ENCODE measurements around the gene SPG21.

Gene SPG21

DNA sequence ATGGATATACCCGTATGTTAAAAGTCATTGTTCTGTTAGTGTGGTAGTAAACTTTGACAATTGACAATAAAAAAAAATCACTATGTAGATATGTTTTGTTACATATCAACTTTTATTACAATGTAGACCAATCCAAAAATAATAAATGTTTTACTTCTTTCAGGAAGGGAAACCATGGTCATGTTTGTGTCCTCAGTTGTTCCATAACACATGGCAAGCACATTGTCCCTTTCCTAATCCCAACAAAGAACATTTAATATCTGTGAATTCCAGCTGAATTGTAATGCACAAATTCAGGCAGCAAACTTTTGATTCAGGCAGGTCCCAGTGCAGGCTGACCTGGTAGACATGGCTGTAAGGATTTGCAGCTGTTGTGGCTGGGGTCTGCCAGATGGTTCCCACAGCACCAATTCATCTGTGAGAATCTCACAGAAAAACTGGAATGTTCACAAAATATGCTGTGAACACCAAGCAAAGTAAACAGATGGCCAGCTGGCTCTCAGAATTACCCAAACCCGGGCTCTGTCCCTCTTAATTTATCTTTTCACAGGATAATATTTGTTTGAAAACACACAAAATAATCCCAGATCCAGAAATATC lies 1.9 kb upstream of the SPG21 start:
- no peak for DNase-seq (ENCODE audit: low spot score)

DNA sequence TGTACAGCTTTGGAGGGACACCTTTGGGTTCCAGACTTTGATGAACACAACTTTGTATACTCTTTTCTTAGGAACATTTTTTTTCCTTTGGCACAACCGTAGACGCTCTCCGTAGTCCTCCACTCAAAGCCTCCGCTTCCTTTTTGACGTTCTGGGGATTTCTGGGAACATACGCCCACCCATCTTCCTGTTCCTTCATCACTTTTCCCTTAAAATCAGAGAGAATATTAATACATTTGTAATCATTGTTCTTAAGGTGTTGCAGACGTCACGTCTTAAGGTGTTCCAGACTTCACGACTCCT lies 405 bp upstream of the SPG21 start:
- DNase-seq (ENCODE audit: low spot score) = no peak

DNA sequence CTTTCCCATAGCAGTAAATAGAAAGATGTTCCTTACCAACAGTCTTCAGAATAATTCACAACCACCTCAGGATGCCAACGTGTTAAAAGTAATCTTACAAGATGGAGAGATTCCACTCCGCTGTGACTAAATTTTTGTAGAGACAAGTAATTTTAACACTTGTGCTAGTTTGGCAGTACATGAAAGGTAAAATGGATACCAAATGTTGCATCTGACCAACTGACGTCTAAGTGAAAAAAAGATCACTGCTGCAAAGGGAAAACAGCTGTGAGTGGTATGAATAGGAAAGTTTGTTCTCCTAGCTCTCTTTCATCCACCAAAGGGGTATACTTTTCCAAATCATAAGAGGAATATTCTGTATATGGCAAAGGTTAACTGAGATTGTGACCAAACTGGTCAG lies 2.6 kb downstream of the SPG21 start:
- no peak for DNase-seq (ENCODE audit: low spot score)

DNA sequence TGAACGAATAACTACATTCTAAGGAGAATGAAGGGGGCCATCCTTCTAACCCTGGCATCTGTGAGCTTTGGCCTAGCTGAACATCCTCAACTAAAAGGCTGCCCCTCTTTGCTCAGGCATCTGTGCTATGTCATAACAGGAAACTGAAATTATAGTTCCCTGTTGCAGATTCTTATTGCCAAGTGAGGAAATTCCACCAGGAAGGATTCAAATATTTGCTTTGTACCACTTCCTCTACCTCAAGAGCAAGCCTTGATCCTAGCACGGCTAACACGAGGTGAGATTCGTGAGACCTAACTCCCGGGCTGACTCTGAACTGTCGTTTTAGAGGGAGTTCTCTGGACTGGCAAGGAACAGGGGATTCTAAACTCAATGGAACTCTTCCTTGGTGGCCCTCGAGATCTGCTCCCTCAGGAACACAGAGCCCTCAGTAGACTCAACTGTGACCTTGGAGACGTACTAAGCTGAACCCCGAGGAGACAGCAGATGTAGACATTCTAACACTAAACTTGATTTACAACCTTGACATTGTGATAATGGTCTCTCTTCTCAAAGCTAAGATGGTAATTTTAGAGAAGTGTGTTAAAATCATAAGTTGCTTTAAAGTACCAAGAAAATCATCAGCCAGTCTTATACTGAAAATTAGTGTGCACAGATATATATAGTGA lies 4.2 kb downstream of the SPG21 start:
- DNase-seq (ENCODE audit: low spot score) = no peak

DNA sequence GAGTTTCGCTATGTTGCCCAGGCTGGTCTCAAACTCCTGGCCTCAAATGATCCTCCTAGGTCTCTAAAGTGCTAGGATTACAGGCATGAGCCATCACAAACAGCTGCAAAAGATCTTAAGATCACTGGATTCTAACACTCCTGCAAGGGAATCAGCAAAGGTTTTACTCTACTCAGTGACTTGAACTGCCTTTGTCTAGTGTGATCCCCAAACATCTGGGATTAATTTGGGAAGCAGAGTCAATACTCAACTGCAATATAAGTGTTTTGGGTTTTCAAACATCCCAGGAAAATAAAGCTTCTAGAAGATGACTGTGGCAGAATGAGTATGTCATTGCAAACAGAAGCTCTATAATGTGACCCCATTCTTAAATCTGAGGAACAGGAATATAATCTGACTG lies 7.2 kb downstream of the SPG21 start:
- no peak for DNase-seq (ENCODE audit: low spot score)

DNA sequence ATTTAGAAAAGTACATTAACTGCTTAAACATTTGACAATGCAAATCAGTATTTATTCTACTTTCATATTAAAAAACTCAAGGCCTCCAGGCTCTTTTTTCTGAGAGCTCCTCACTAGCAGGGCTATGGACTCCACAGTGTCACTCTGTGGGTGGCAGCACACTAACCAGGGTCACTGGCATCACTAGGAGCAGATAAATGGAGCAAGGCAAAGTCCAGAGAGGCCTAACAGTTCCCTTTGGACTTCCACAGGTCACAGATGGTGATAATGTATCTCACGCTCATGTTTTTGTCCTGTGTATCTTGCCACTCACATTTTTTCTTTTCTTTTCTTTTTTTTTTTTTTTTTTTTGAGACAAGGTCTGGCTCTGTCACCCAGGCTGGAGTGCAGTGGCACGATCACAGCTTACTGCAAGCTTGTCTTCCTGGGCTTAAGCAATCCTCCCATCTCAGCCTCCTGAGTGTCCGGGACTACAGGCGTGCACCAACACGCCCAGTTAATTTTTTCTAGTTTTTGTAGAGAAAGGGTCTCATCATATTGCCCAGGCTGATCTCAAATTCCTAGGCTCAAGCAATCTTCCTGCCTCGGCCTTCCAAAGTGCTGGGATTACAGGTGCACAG lies 7.8 kb downstream of the SPG21 start:
- no peak for DNase-seq (ENCODE audit: low spot score)

DNA sequence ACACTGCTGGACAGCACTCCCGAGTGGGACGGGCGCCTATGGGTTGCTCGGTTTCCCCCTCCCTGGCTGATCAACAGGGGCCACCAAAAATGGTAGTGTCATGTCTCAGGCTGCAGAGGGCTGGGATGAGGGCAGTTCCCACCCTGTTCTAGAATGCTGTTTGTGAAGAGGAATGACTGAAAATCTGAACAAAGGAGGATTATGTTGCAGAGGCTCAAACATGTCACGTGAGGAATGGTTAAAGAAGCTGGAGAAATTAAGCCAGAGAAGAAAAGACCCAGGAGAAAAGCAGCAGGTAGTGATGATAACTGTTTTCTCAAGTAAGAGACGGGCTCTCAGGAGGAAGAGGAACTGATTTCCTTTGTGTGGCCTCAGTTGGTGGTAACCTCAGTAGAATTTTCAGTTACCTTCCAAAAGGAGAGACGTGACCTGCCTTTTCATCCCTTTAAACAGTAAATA lies 10.4 kb downstream of the SPG21 start:
- DNase-seq (ENCODE audit: low spot score) = no peak

DNA sequence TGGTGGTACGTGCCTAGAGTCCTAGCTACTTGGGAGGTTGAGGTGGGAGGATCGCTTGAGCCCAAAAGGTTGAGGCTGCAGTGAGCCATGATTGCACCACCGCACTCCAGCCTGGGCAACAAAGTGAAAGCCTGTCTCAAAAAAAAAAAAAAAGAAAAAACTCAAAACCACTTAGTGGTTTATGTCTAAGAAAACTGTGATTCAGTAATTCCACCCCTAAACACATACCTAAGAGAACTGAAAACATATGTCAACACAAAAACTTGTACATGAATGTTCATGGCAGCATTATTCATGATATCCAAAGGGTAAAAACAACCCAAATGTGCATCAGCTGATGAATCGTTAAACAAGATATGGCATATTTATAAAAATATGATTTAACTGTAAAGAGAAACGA lies 14.3 kb downstream of the SPG21 start:
- DNase-seq (ENCODE audit: low spot score) = no peak

DNA sequence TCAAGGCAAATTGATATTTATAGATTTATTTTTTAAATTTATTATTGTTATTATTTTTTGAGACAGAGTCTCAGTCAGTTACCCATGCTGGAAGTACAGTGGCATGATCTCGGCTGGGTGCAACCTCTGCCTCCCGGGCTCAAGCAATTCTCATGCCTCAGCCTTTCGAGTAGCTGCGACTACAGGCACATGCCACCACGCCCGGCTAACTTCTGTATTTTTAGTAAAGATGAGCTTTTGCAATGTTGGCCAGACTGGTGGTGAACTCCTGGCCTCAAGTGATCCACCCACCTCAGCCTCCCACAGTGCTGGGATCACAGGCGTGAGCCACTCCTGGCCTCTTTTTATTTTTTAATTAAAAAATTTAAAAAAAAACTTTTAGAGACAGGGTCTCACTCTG lies 19.0 kb downstream of the SPG21 start:
- no peak for DNase-seq (ENCODE audit: low spot score)

DNA sequence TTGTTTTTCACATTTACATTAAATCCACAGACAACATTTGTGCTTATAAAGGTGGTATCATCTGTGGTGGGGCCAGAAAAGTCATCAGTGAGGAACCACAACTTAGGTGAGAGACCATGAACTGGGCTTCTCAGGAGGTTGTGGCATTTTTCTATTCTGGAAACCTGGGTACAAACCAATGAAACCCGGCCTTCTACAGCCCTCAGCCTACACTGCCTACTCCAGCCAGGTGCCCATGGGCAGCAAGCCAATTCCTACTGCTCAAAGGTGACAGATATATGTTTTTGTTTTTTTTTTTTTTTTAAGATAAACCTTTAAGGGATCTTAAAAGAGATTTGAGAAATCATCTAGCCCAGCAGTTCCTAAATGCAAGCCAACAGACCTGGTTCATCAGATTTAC lies 20.3 kb downstream of the SPG21 start:
- no peak for DNase-seq (ENCODE audit: low spot score)

DNA sequence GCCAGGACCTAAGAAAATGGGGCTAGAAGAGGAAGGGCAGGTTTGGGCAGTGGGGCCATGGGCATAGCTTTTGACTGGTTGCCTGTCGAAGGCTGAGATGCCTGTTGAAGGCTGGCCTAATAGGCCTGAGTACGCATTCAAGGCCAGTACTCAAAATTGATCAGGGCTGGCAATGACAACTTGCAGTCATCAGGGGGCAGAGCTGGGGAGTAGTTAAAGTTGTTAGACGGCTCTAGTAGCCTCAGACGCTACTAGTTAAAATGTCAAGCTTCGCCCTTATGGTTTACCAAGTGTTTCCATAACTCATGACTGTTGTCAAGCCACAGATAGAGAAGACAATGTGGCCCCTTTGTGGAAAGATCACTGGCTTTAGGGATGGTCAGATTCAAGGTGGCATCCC lies 28.7 kb downstream of the SPG21 start:
- DNase-seq (ENCODE audit: low spot score) = no peak

DNA sequence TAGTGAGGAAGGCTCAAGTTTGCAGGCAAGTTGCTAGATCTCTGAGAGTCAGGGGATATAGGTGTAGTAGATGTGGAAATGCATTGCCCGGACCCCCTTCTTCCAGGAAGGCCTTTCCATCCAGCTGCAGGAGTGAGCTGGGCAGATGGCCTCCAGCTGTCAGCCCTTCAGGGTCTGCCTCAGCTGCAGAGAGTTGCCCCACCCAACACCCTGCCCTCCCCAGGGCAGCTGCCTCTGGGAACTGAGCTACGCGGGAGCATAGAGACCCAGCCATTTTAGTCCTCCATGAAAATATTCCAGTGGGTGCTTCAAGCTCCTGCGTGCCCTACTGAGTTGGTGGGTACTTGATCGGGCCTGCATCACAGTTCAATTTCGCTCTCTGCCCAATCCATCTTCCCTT lies 29.6 kb downstream of the SPG21 start:
- no peak for DNase-seq (ENCODE audit: low spot score)

DNA sequence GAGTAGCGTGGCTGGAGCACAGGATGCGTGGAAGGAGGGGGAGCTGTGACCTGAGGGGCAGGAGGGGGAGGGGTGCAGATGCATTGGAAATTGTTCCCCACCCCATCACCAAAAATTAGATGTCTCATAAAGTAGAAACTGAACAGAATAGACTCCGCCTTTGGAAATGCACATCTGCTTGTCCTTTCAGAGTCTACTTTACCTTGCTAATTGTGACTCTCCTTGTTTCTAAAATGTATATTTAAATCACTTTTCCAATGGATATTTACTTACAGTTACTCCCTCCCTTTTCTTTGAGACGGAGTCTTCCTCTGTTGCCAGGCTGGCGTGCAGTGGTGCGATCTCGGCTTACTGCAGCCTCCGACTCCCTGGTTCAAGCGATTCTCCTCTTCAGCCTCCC lies 30.6 kb downstream of the SPG21 start:
- no peak for DNase-seq (ENCODE audit: low spot score)

DNA sequence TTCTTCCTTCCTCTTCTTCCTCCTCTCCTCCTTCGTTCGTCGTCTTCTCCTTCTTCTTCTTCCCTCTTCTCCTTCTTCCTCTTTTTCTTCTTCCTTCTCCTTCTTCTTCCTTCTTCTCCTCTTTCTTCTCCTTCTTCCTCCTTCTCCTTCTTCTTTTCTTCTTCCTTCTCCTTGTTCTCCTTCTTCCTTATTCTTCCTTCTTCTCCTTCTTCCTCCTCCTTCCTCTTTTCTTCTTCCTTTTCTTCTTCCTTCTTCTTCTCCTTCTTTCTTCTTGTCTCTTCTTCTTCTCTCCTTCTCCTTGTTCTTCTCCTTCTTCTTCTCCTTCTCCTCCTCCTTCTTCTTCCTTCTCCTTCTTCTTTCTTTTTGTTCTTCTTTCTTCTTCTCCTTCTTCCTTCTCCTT lies 35.3 kb downstream of the SPG21 start:
- no peak for DNase-seq (ENCODE audit: low spot score)

DNA sequence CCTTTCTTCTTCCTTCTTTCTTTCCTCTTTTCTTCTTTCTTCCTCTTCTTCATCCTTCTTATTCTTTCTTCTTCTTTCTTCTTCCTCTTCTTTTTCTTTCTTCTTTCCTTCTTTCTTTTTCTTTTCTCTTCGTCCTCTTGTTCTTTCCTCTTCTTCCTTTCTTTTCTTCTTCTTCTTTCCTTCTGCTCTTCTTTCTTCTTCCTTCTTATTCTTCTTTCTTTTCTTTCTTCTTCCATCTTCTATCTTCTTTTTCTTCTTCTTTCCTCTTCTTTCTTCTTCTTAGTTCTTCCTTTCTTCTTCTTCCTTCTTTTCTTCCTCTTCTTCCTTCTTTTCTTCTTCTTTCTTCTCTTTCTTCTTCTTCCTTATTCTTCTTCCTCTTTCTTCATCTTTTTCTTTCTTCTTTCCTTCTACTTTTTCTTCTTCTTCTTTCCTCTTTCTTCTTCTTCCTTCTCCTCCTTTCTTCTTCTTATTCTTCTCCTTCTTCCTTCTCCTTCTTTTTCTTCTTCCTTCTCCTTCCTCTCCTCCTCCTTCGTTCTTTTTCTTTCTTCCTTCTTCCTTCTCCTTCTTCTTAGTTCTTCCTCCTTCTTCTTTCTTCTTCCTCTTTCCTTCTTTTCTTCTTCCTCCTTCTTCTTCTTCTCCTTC lies 37.8 kb downstream of the SPG21 start:
- no peak for DNase-seq (ENCODE audit: low spot score)

DNA sequence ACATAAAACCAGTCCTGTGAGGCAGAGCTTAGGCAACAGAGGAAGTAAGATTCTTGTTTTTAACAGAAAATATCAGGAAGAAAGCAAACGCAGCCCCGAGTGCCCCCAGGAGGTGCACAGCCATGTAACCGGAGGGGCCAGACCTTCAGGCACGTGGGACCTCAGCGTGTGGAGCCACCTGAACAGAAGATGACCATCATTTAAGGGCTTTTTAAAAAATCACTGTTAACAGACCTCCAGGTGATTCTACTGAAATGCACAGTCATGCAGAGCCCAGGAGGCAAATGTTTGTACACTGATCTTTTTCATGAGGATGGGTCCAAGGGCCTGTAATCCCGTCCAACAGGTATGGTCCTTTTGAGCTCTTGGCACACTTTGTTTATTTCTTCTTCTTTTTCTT lies 38.8 kb downstream of the SPG21 start:
- DNase-seq (ENCODE audit: low spot score) = no peak

DNA sequence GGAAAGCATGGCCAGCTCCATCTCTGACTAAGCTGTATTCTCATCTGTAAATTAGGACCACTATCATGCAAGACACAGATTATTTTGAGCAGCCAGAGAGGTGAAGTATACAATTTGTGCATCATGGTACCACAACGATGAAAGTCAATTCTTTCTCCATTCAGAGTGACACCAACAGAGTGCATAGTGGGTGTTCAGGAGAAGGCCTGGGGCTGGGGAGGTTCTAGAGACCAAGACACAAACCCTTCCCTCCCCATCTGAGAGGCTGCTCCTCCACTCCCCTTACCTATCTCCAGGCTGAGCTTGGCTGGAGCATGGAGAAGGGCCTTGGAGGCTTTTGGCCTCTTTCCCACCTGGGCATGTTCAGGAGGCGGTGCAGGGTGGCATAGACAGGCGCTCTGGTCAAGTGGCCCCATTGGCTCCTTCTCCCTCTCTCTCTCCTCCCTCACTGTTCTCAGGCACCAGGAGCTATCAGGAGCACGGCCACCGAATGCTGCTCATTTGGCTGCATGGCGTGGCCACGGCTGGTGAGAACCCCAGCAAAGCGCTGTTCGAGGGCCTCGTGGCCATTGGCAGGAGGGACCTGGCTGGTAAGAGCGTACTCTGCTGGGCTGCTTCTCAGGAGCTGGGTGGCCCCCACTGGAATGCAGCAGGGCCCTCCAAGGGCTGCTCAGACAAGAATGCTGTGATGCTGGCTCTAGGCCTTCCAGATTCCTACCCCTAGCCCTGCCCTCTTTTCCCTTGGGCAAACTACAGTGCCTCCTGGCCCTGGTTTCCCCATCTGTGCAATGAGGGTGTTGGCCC lies 40.1 kb downstream of the SPG21 start:
- DNase-seq (ENCODE audit: low spot score) = no peak

DNA sequence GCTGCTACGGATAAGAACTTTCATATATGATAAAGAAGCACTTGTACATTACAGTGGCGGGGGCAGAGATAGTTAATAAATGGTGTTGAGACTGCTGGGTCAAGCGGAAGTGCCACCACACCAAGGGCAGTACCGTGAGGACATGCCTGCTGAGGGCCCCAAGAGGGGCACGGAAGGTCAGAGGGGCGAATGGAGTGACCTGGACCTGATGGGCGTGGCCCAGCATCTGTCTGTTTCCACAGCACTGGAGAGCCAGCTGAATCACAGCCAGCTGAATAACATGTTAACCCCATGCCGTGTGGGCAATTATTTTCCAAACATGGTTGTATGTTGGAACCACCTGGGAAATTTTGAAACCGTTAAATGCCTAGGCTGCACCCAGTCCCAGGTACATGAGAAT lies 40.8 kb downstream of the SPG21 start:
- DNase-seq (ENCODE audit: low spot score) = no peak

DNA sequence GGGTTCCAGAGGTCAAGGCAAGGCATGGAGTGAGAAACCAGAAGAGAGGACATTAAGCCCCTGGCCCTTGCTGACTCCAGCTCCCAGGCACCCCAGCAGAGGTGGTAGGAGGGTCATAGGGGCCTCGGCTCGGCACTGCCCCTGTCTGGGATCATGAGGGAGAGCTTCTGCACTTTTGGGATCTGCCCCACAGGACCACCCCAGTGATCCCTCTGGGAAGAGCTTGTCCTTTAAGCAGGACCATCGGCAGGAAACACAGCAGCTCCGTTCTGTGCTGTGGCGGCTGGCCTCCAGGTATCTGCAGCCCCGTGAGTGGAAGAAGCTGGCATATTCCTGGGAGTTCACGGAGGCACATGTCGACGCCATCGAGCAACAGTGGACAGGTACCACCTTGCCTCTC lies 42.5 kb downstream of the SPG21 start:
- DNase-seq (ENCODE audit: low spot score) = no peak

DNA sequence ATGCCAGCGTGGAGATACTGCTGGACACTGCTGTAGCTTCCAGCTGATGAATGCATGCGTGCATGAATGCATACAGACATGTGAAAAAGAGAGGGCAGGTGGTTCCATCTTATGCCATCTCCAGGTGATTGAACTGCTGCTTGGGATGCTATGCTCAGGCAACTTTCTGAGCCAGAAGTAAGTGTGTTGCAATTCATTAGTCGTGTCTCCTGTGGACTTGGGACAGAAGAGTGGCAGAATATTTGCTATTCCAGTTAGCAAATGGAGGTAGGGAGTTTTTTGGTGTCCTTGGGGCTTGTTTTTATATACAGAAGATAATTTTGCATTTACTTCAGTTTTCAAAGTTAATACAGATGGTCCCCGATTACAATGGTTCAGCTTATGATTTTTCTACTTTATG lies 44.8 kb downstream of the SPG21 start:
- DNase-seq (ENCODE audit: low spot score) = no peak

DNA sequence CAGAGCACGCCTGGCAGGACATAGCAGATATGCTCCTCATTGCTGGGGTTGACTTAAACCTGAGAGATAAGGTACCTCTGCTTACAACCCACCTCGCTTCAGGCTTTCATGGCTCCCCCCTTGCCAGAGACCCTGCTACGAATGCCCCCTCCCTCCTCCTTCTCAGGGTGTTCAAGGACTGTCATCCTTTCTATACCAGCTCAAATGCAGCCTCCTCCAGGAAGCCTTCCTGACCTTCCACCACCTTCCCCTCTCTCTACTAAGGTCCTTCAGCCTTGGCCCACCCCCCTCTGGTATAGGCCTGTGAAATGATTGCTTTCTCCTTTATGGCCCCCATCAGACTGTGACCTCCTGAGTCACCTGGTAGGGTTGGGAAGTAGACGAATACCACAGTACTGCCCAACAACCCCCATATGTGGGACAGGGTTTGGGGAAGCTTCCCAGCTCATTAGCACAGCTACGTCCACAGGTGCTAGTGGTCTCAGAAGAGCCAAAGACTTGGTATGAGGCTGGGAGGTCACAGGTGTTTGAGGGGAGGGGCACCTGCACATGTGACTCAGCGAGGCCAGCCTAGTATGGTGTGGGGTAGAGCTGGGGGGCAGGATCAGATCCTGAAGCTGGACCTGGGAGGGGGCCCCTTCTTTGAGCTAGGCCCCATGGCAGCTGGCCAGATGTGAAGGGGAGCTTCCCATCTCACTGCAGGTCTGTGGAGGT lies 46.0 kb downstream of the SPG21 start:
- DNase-seq (ENCODE audit: low spot score) = no peak

DNA sequence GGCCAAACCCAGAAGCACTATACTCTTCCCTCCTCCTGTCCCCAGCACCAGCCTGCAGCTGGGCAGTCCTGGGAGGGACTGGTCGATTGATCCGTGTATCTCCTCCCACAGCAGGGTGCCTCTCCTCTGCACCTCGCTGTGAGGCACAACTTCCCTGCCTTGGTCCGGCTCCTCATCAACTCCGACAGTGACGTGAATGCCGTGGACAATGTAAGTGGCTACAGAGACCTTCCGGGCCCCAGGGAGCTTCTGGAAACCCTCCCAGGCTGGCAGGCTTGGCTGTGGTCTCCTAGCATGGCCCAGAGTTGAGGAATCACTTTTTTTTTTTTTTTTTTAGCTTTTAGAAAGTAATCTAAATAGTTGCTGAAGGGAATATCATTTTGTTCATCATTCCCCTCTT lies 47.4 kb downstream of the SPG21 start:
- DNase-seq (ENCODE audit: low spot score) = no peak
